DMS153 treated with DMSO at 0.1 percent for 48 hours (cell line): ENCODE data around the gene CMC2.

Experiments
- DNase-seq: peaks from one replicate; lab custom pipeline; 2025; ENCODE audit not compliant: unreplicated experiment; lab: John Stamatoyannopoulos, UW

Gene CMC2

GRCh38 chr16:81006813-81007695, at the start of gene CMC2, which contains the start of gene CENPN:
CMC2 (minus strand) TSS chr16:81006885; CDS start chr16:80997394, 9,491 bp downstream.
CENPN (plus strand) TSS chr16:81007214; CDS start chr16:81011940, 4,726 bp downstream.
- DNase-seq, result peak; percentile 94

- DNase-seq, result no peak
These were observed 47.1 kb upstream of the CMC2 start for GRCh38 chr16:81053761-81054160.

GRCh38 chr16:81042821-81043220, 36.1 kb upstream of the CMC2 start:
- DNase-seq, result no peak

- DNase-seq, result no peak
These were observed 35.0 kb upstream of the CMC2 start for GRCh38 chr16:81041696-81042095.

- DNase-seq, result no peak
These were observed 34.2 kb upstream of the CMC2 start for GRCh38 chr16:81040842-81041241.

GRCh38 chr16:81040131-81040530, 33.4 kb upstream of the CMC2 start:
- no peak for DNase-seq

GRCh38 chr16:81036751-81037350, 30.2 kb upstream of the CMC2 start:
- no peak for DNase-seq

- DNase-seq, result no peak
These were observed 29.5 kb upstream of the CMC2 start for GRCh38 chr16:81035975-81036750.

GRCh38 chr16:81035398-81035974, 28.8 kb upstream of the CMC2 start, which contains the start of gene ATMIN:
ATMIN (plus strand) TSS chr16:81035842; CDS start chr16:81035871, 29 bp downstream.
- peak; percentile 88 for DNase-seq

GRCh38 chr16:81029930-81030604, 23.4 kb upstream of the CMC2 start:
- no peak for DNase-seq

- DNase-seq, result no peak
These were observed 19.7 kb upstream of the CMC2 start for GRCh38 chr16:81026429-81026828.

GRCh38 chr16:81018496-81018895, 11.8 kb upstream of the CMC2 start:
- DNase-seq, result no peak

- no peak for DNase-seq
These were observed 8.0 kb upstream of the CMC2 start for GRCh38 chr16:81014672-81015071.

- no peak for DNase-seq
These were observed 6.3 kb upstream of the CMC2 start for GRCh38 chr16:81012974-81013373.

GRCh38 chr16:81008505-81008789, 1.8 kb upstream of the CMC2 start:
- DNase-seq, result no peak

- no peak for DNase-seq
These were observed 373 bp downstream of the CMC2 start for GRCh38 chr16:81006211-81006812.

- no peak for DNase-seq
These were observed 999 bp downstream of the CMC2 start for GRCh38 chr16:81005610-81006161.

- DNase-seq, result peak; percentile 17
These were observed 1.9 kb downstream of the CMC2 start for GRCh38 chr16:81004646-81005353.
